ENCODE measurements around the gene CCDC85C.
A peak's percentile ranks its signal among the peaks of the same experiment; 100 is the strongest.

Gene CCDC85C

DNA sequence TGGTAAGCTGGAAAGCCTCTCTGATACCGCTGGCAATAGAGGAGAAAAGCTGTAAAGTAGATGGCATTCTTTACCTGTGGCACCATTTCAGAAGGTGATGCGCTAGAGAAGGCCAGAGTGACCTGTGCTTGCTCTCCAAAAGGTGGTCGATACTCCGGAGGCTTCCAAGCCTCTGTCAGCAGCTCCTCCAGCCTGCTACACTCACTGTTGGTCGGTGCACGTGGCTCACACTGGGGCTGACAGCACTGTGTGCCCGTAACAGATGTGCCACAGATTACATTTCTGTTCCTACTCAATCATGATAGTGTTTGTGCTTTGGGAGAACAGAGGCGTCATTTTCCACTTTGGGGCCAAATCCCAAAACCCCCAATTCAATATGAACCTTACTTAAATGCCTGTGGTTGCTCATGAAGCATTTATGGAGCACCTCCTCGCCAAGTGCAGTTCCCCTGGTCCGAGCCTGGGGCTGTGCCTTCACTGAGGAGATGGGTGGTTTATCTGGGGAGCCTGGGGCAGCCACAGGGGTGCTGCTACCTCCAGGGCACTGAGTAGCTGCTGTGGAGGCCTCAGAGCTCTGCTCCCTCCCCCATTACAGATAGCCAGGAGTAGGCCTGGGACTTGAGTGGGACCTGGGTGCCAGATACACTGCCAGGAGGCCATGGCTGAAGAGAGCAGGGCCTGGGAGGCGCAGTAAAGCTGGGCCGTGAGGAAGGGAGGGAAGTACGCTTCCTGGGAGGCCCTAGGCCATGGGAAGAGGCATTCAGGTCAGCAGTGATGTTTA lies 96.0 kb downstream of the CCDC85C start:
- DNase-seq, result no peak

GRCh38 chr14:99506276-99506675 lies 97.7 kb downstream of the CCDC85C start:
- DNase-seq, result no peak

GRCh38 chr14:99505089-99505488 lies 98.9 kb downstream of the CCDC85C start:
- DNase-seq, result no peak

DNA sequence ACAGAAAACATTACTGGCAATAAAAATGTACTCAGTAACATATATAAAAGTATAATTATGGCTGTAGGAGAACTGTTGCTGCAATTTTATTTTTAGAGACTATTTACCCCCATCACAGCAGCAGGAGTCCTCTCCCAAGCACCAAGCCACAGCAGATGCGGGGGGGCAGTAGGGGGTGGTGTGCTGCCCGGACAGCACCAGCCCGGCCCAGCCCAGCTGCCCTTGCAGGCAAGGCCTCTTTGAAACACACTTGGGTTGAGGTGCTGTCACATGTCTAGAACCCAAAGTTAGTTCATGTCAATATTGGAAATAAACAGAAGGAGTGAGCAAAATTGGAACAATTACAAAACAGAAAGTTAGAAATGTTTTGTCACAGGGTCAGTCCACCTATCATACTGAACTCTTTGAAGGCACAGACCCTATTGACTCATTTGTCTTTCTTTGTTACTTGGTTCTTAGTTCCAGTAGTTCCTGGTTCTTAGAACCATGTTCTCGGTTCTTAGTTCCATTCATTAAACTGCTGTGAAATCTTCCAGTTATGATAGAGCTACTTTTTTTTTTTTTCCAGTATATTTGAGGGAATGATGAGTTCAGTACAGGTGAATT lies 100.1 kb downstream of the CCDC85C start:
- DNase-seq, result no peak

- no peak for DNase-seq
Observed at GRCh38 chr14:99502989-99503421, 101.0 kb downstream of the CCDC85C start.

- no peak for DNase-seq
Observed at GRCh38 chr14:99497894-99498293, 106.1 kb downstream of the CCDC85C start.

- no peak for DNase-seq
Observed at GRCh38 chr14:99497341-99497740, 106.7 kb downstream of the CCDC85C start.

- no peak for DNase-seq
Observed at GRCh38 chr14:99484106-99484505, 119.9 kb downstream of the CCDC85C start.

DNA sequence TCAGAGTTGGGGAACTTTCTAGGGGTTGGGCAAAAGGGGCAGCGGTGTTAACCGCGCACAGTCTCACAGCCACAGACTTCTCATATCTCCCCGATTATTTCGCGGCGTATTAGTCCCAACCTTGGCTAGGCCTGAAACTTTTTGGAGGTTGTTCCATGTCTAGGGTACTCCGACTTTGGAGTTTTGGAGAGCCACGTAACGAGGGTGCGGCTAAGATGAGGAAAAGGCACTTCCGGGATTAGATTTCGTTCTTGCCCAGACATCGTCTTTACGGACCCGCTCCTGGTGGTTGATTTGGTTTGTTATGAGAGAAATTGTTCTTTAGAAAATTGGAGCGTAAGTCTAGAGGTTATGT lies 122.3 kb downstream of the CCDC85C start:
- peak; percentile 70 for DNase-seq

DNA sequence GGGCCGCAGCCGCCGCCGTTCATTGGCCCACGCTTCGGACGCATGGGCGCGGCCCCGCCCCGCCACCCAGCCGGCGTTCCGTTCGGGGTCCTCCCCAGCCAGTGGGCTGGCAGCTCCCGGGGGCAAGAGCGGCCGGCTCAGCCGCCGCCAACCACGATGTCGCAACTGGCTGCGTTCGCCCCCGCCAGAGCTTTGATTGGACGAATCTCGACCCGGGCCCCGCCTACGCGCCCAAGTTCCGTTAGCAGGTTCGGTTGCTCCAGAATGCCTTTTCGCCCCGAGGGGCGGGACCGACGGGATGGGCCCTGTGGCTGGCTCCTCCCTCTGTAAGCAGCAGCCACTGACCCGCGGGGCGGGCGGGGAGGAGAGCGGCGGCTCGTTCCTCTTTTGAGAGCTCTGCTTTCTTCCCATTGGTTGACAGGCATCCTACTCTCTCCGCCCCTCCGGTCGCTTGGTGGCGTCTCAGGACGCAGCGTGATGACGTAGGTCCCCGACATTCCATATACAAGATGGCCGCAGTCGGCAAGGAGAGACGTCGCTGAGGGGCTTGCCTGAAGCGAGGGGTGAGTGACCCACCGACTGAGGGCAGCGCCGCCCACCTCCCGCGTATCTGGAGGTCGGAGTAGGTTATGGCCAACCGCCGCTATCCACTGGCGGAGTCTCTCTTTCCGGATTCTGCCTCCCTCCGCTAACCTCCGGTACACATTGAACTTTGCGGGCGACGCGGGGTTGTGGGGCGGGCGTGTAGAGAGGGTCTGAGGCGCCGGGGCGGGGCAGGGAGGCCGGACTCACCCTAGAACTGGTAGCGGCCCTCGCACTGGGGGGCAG lies 122.9 kb downstream of the CCDC85C start, which contains the start of gene CCNK:
Gene CCNK, plus strand, starts transcription at position 493 of the 828 bp plus-strand sequence. CDS start 11,269 bp downstream, outside the sequence.
- peak; percentile 100 for DNase-seq

- DNase-seq, result peak; percentile 87
Observed at GRCh38 chr14:99479906-99480869, 123.8 kb downstream of the CCDC85C start, which contains the start of gene SETD3. SETD3 (minus strand) TSS chr14:99480859; CDS start chr14:99465805, 15,054 bp downstream.

GRCh38 chr14:99479160-99479905 lies 124.7 kb downstream of the CCDC85C start:
- DNase-seq, result no peak

DNA sequence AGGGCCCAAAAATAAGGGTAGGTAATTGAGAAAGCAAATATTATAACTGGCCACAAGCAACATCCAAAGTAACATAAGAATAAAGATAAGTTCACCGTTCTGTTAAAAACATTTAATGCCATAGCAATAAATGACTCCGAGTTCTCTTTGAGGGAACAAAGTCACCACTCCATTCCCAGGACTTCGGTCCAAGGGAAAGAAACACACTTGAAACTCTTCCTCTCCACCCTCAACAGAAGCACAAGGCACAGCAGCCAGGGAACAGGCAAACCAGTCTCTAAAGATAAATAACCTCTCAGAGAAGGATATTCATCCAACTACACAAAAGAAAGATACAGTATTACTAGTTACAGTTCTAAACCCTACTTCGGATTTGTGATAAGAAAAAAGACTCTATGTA lies 125.9 kb downstream of the CCDC85C start:
- no peak for DNase-seq

- peak; percentile 88 for DNase-seq
Observed at GRCh38 chr14:99476864-99477263, 127.1 kb downstream of the CCDC85C start.

- DNase-seq, result no peak
Observed at GRCh38 chr14:99475660-99476059, 128.3 kb downstream of the CCDC85C start.

- no peak for DNase-seq
Observed at GRCh38 chr14:99475179-99475578, 128.8 kb downstream of the CCDC85C start.

- no peak for DNase-seq
Observed at GRCh38 chr14:99473458-99473857, 130.5 kb downstream of the CCDC85C start.

DNA sequence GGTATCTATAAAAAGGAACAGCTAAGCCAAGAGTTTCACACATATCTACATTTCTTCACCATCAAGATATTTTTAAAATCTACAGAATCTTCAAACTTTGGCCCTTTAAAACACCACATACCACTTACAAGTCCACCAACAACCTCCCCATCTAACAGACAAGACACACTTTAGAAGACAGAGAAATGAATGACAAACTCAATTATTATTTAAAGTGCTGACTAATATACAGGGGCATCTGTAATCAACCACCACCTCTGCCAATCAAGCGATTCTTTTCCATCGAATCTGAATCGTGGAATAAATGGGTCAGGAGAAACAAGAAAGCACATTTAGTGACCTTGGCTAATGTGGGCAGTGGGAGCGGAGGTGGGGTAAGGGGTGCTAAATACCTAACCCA lies 131.1 kb downstream of the CCDC85C start:
- no peak for DNase-seq

- no peak for DNase-seq
Observed at GRCh38 chr14:99471731-99472130, 132.3 kb downstream of the CCDC85C start.

DNA sequence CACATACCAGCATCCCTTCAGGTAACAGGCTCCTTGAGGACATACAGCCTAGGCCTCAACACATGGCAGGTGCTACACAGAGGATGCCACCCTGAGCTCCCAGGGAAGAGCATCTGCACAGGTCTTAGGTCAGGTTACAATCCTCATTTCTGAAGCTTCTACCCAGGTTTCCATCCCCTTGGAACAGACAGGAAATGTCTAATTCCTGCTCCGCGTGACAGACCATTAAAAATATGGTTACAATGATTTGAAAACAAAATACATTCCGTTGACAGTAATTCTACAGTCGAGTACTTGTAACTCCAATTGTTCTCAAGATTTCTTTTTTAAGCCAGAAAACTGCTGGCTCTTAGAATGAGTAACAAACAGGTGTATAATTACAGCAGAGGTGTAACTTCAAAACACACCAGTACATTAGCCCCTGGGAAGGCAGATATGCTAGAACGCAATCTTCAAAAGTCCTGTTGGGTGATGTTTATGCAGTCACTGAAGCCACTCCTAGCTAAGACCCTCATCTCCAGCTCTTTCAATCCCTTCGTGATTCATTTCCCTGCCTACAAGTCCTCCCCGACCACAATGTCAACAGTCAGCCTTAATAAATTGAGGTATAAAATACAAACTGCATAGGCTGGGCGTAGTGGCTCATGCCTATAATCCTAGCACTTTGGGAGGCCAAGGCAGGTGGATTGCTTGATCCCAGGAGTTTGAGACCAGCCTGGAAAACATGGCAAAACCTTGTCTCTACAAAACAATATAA lies 135.0 kb downstream of the CCDC85C start:
- DNase-seq, result no peak

DNA sequence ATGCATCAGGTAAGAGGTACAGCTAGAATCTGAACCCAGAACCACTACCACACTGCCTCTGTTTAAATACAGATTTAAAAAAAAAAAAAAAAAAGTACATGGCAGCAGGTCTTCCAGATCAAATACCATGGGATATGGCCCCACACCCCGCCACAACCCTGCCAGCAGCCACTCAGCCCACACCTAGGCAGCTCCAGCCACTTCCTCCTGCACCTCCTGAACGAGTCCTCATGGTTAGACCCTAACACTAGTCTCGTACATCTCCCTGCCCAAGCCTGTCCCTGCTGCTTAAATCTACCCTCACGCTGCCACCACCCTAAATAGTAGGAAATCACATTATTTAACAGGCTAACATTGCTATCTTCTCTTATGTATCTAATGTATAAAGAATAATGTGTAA lies 135.9 kb downstream of the CCDC85C start:
- DNase-seq, result no peak
